Smooth muscle cell (in vitro differentiated cells): ENCODE measurements around the gene SEC14L5. TPM values are rescaled to one million over a fixed set of nuclear protein-coding genes. Genes with fewer than 3 reads are reported as not detected.

Source experiments
- DNase-seq: peaks from one replicate; lab custom pipeline; 2025; ENCODE audit not compliant: unreplicated experiment; lab: John Stamatoyannopoulos, UW
- H2AFZ ChIP-seq: fragments of 200-600 bp; sonication (generic); 2 replicates; pipeline ENCODE4 v1.6.0; 2016; ENCODE audit warnings: antibody characterized with exemption, low read depth, mild to moderate bottlenecking
- H3F3A ChIP-seq: fragments of 200-600 bp; sonication (generic); 2 replicates; pipeline ENCODE4 v1.6.0; 2017; ENCODE audit warnings: antibody characterized with exemption, low read depth
- H3K27ac ChIP-seq: fragments of 200-600 bp; sonication (generic); 2 replicates; pipeline ENCODE4 v1.5.1; 2016; ENCODE audit warnings: low read depth, mild to moderate bottlenecking
- H3K27me3 ChIP-seq: fragments of 200-600 bp; sonication (generic); 2 replicates; pipeline ENCODE4 v1.6.1; 2016; ENCODE audit warnings: low read depth, mild to moderate bottlenecking
- H3K36me3 ChIP-seq: fragments of 200-600 bp; sonication (generic); 2 replicates; pipeline ENCODE4 v1.5.1; 2016; ENCODE audit warnings: low read depth
- H3K4me1 ChIP-seq: fragments of 200-600 bp; sonication (generic); 2 replicates; pipeline ENCODE4 v1.5.1; 2016; ENCODE audit warnings: low read depth
- H3K4me2 ChIP-seq: fragments of 200-600 bp; sonication (generic); 2 replicates; pipeline ENCODE4 v1.6.0; 2016; ENCODE audit warnings: mild to moderate bottlenecking
- H3K4me3 ChIP-seq: fragments of 200-600 bp; sonication (generic); 2 replicates; pipeline ENCODE4 v1.5.1; 2016; ENCODE audit warnings: mild to moderate bottlenecking
- H3K79me2 ChIP-seq: fragments of 200-600 bp; sonication (generic); 2 replicates; pipeline ENCODE4 v1.6.0; 2016; ENCODE audit warnings: low read depth, mild to moderate bottlenecking
- H3K9ac ChIP-seq: fragments of 200-600 bp; sonication (generic); 2 replicates; pipeline ENCODE4 v1.6.0; 2016; ENCODE audit warnings: low read depth
- H3K9me3 ChIP-seq: fragments of 200-600 bp; sonication (generic); replicated peaks from 2 replicates; pipeline ENCODE4 v1.5.1; 2016; ENCODE audit warnings: low read depth
- H4K20me1 ChIP-seq: fragments of 200-600 bp; sonication (generic); 2 replicates; pipeline ENCODE4 v1.6.0; 2016; ENCODE audit warnings: low read depth
- CTCF ChIP-seq: fragments of 200-600 bp; sonication (generic); IDR thresholded peaks from 2 replicates; pipeline ENCODE4 v1.5.1; 2017; ENCODE audit warnings: borderline replicate concordance, mild to moderate bottlenecking, antibody characterized with exemption; ENCODE audit not compliant: insufficient read depth, poor library complexity, severe bottlenecking
- WGBS: methylation state at CpG from one replicate; pipeline ENCODE4 v1.1.7; 2016; ENCODE audit warnings: low lambda C conversion rate; 5-methylcytosine and 5-hydroxymethylcytosine counted together
- polyA plus RNA-seq: library from polyadenylated mRNA; unstranded; fragments of >200 nt; fragmentation: Nextera tagmentation; extraction: Ambion mirVana; gene quantifications from 2 replicates; pipeline ENCODE4 v1.2.1, GENCODE V29; 2016
- total RNA-seq: library from RNA; depleted of rRNA; stranded (reverse); fragments of >200 nt; gene quantifications from 2 replicates; pipeline ENCODE4 v1.2.3, GENCODE V29; 2014

The SEC14L5 gene
- total and polyA plus RNA-seq, 2 experiments from 2014 or later: not detected

GRCh38 chr16:5001571-5001970 is 43.4 kb downstream of the SEC14L5 start:
- Histone ChIP-seq H3K27me3 (no peaks in the 10 kb centered on the region), H3K79me2 (no peaks in the 10 kb centered on the region), H3K36me3 (no peaks in the 10 kb centered on the region), H3K4me3 (no peak overlapping the region), H3K27ac (no peak overlapping the region), H3F3A (no peaks in the 10 kb centered on the region), H2AFZ (no peak overlapping the region), H4K20me1 (no peaks in the 10 kb centered on the region), H3K9ac (no peak overlapping the region), H3K4me1 (no peaks in the 10 kb centered on the region), H3K4me2 (no peak overlapping the region), H3K9me3 (no peaks in the 10 kb centered on the region)
- 88% methylated on average over 7 of the region's 7 CpGs for WGBS
- TF ChIP-seq CTCF: no peak
- no peak for DNase-seq

- WGBS: 84% methylated on average over 6 of the region's 6 CpGs
- H3K9ac ChIP-seq: no peak overlapping the region
- no peaks in the 10 kb centered on the region for H3K9me3 ChIP-seq
- no peaks in the 10 kb centered on the region for H4K20me1 ChIP-seq
- no peaks in the 10 kb centered on the region for H3K4me1 ChIP-seq
- no peaks in the 10 kb centered on the region for H3F3A ChIP-seq
- no peak overlapping the region for H3K27ac ChIP-seq
- no peak for TF ChIP-seq CTCF
- H3K27me3 ChIP-seq: no peaks in the 10 kb centered on the region
- H3K4me2 ChIP-seq: no peak overlapping the region
- DNase-seq: no peak
- no peaks in the 10 kb centered on the region for H3K79me2 ChIP-seq
- no peak overlapping the region for H3K4me3 ChIP-seq
- no peak overlapping the region for H2AFZ ChIP-seq
- no peaks in the 10 kb centered on the region for H3K36me3 ChIP-seq
These were observed 43.9 kb downstream of the SEC14L5 start for GRCh38 chr16:5001986-5002385.

GRCh38 chr16:5002699-5003143 is 44.6 kb downstream of the SEC14L5 start:
- Histone ChIP-seq H3K27ac (no peak overlapping the region), H3K4me1 (no peaks in the 10 kb centered on the region), H3K4me2 (no peak overlapping the region), H3K27me3 (no peaks in the 10 kb centered on the region), H3K36me3 (no peaks in the 10 kb centered on the region), H3K9ac (no peak overlapping the region), H3F3A (no peaks in the 10 kb centered on the region), H3K9me3 (no peaks in the 10 kb centered on the region), H2AFZ (no peak overlapping the region), H4K20me1 (no peaks in the 10 kb centered on the region), H3K4me3 (no peak overlapping the region), H3K79me2 (no peaks in the 10 kb centered on the region)
- TF ChIP-seq CTCF: no peak
- WGBS: 90% methylated on average over 3 of the region's 3 CpGs
- no peak for DNase-seq

- Histone ChIP-seq H3F3A (no peaks in the 10 kb centered on the region), H3K9ac (no peak overlapping the region), H3K9me3 (no peaks in the 10 kb centered on the region), H3K4me3 (no peak overlapping the region), H3K27ac (no peak overlapping the region), H3K27me3 (no peaks in the 10 kb centered on the region), H3K4me1 (no peaks in the 10 kb centered on the region), H3K79me2 (no peaks in the 10 kb centered on the region), H2AFZ (no peak overlapping the region), H3K36me3 (no peaks in the 10 kb centered on the region), H4K20me1 (no peaks in the 10 kb centered on the region), H3K4me2 (no peak overlapping the region)
- 87% methylated on average over 12 of the region's 12 CpGs for WGBS
- no peak for DNase-seq
- no peak for TF ChIP-seq CTCF
These were observed 45.1 kb downstream of the SEC14L5 start for GRCh38 chr16:5003211-5003610.
